HepG2 (cell line): ENCODE data around the gene UPK1A. TPM values are rescaled to one million over a fixed set of nuclear protein-coding genes. Genes with fewer than 3 reads are reported as not detected.

ENCODE experiments used
- EED ChIP-seq: sonication (generic); formaldehyde crosslinking; IDR thresholded peaks from 2 replicates; pipeline ENCODE4 v1.5.0; 2020; ENCODE audit warnings: mild to moderate bottlenecking, missing genetic modification reagents
- JARID2 ChIP-seq: sonication (generic); formaldehyde crosslinking; IDR thresholded peaks from 2 replicates; pipeline ENCODE4 v1.8.1; 2023; ENCODE audit warnings: missing genetic modification reagents, inconsistent platforms; ENCODE audit not compliant: insufficient replicate concordance
- KDM2A ChIP-seq: sonication (generic); formaldehyde crosslinking; IDR thresholded peaks from 2 replicates; pipeline ENCODE4 v1.4.0; 2020; ENCODE audit warnings: low read depth, missing genetic modification reagents, borderline replicate concordance
- LBX2 ChIP-seq: sonication (generic); formaldehyde crosslinking; IDR thresholded peaks from 2 replicates; pipeline ENCODE4 v1.5.0; 2020; ENCODE audit warnings: missing genetic modification reagents, mild to moderate bottlenecking, borderline replicate concordance
- MAFG ChIP-seq: sonication (generic); formaldehyde crosslinking; IDR thresholded peaks from 2 replicates; pipeline ENCODE4 v1.5.1; 2020; ENCODE audit warnings: mild to moderate bottlenecking, missing genetic modification reagents
- NCOR1 ChIP-seq: fragments of 200-600 bp; sonication (generic); IDR thresholded peaks from 2 replicates; pipeline ENCODE4 v1.7.0; 2017; ENCODE audit warnings: antibody characterized with exemption, low read length, borderline replicate concordance
- NPAS2 ChIP-seq: sonication (generic); formaldehyde crosslinking; IDR thresholded peaks from 2 replicates; pipeline ENCODE4 v1.8.0; 2022; ENCODE audit warnings: mild to moderate bottlenecking, missing genetic modification reagents, borderline replicate concordance
- NRL ChIP-seq: sonication (generic); formaldehyde crosslinking; IDR thresholded peaks from 2 replicates; pipeline ENCODE4 v1.5.0; 2020; ENCODE audit warnings: missing genetic modification reagents, mild to moderate bottlenecking, moderate library complexity, borderline replicate concordance
- PHB2 ChIP-seq: fragments of 450-650 bp; IDR thresholded peaks from 2 replicates; pipeline ENCODE4 v1.6.1; 2018; ENCODE audit not compliant: partially characterized antibody
- PHF21A ChIP-seq: sonication (generic); formaldehyde crosslinking; IDR thresholded peaks from 2 replicates; pipeline ENCODE4 v1.5.0; 2020; ENCODE audit warnings: mild to moderate bottlenecking, missing genetic modification reagents
- RARA ChIP-seq: IDR thresholded peaks from 2 replicates; pipeline ENCODE4 v1.6.1; 2016; ENCODE audit warnings: missing genetic modification reagents, missing compliant biosample characterization
- RCOR2 ChIP-seq: IDR thresholded peaks from 2 replicates; pipeline ENCODE4 v1.6.1; 2016; ENCODE audit warnings: missing biosample characterization, missing genetic modification reagents
- SIX4 ChIP-seq: sonication (generic); formaldehyde crosslinking; IDR thresholded peaks from 2 replicates; pipeline ENCODE4 v1.4.0; 2020; ENCODE audit warnings: missing genetic modification reagents
- SMAD9 ChIP-seq: sonication (generic); formaldehyde crosslinking; IDR thresholded peaks from 2 replicates; pipeline ENCODE4 v1.5.1; 2020; ENCODE audit warnings: mild to moderate bottlenecking, missing genetic modification reagents
- SNRNP70 ChIP-seq: fragments of 200-400 bp; formaldehyde crosslinking; IDR thresholded peaks from 2 replicates; pipeline ENCODE4 v1.6.1; 2017; ENCODE audit warnings: mild to moderate bottlenecking, low read depth, low read length, moderate library complexity
- SP1 ChIP-seq, 2 experiments: fragments of 450-650 bp in 1 of 2; sonication (generic) in 1 of 2; formaldehyde crosslinking in 1 of 2; IDR thresholded peaks; 2 replicates each; pipeline versions ENCODE4 v1.4.0 to v1.6.1; 2016 to 2020; ENCODE audit warnings: missing genetic modification reagents in 1 of 2
- U2AF1 ChIP-seq: fragments of 200-400 bp; formaldehyde crosslinking; optimal IDR thresholded peaks from 2 replicates; pipeline ENCODE3; 2017; ENCODE audit warnings: mild to moderate bottlenecking, low read depth, low read length
- YEATS2 ChIP-seq: sonication (generic); formaldehyde crosslinking; IDR thresholded peaks from 2 replicates; pipeline ENCODE4 v1.4.0; 2020; ENCODE audit warnings: missing genetic modification reagents, borderline replicate concordance
- ZEB1 ChIP-seq: IDR thresholded peaks from 2 replicates; pipeline ENCODE4 v1.6.1; 2012; ENCODE audit warnings: mild to moderate bottlenecking, low read depth, inconsistent platforms; ENCODE audit not compliant: insufficient replicate concordance
- ZNF30 ChIP-seq: sonication (generic); formaldehyde crosslinking; IDR thresholded peaks from 2 replicates; pipeline ENCODE4 v1.5.0; 2020; ENCODE audit warnings: mild to moderate bottlenecking, missing genetic modification reagents
- ZNF331 ChIP-seq: sonication (generic); formaldehyde crosslinking; IDR thresholded peaks from 2 replicates; pipeline ENCODE4 v1.4.0; 2020; ENCODE audit warnings: missing genetic modification reagents
- ZNF350 ChIP-seq: sonication (generic); formaldehyde crosslinking; IDR thresholded peaks from 2 replicates; pipeline ENCODE4 v1.4.0; 2020; ENCODE audit warnings: mild to moderate bottlenecking, low read depth, missing genetic modification reagents, borderline replicate concordance
- ZNF496 ChIP-seq: sonication (generic); formaldehyde crosslinking; IDR thresholded peaks from 2 replicates; pipeline ENCODE4 v1.8.1; 2023; ENCODE audit warnings: mild to moderate bottlenecking, moderate library complexity, missing genetic modification reagents; ENCODE audit not compliant: insufficient replicate concordance
- polyA plus RNA-seq, 8 experiments: library from polyadenylated mRNA; depleted of rRNA in 3 of 8; stranded (reverse) in 7 of 8; unstranded in 1 of 8; fragments of >200 nt; fragmentation: Illumina TruSeq in 4 of 8; extraction: Trizol in 4 of 8; gene quantifications; 2 replicates each; pipeline versions ENCODE4 v1.2.1 to v1.2.3, GENCODE V29; 2011 to 2016; ENCODE audit warnings: low read depth in 4 of 8, missing spikeins in 1 of 8, mixed read lengths in 1 of 8; ENCODE audit not compliant: insufficient read depth in 1 of 8
- total RNA-seq, 5 experiments: library from RNA; depleted of rRNA; stranded (reverse); fragments of >200 nt; fragmentation: Illumina TruSeq; extraction: Trizol; gene quantifications; 2 replicates each; pipeline ENCODE4 v1.2.3, GENCODE V29; 2016; ENCODE audit warnings: low read depth in 1 of 5
- TF ChIP-seq, protein P1 (sequence below): sonication (generic); formaldehyde crosslinking; IDR thresholded peaks from 2 replicates; pipeline ENCODE4 v1.8.1; 2023; ENCODE audit warnings: mild to moderate bottlenecking, inconsistent platforms, moderate library complexity, missing genetic modification reagents, borderline replicate concordance
- TF ChIP-seq, protein P2 (sequence below): IDR thresholded peaks from 2 replicates; pipeline ENCODE4 v1.6.1; 2016
- TF ChIP-seq, protein P3 (sequence below): sonication (generic); formaldehyde crosslinking; IDR thresholded peaks from 2 replicates; pipeline ENCODE4 v1.4.0; 2020; ENCODE audit warnings: missing genetic modification reagents, mild to moderate bottlenecking, borderline replicate concordance

Gene UPK1A
- total and polyA plus RNA-seq, 2 of the 13 experiments (the other 11 are each of a cell fraction or from before 2014, with no cell fraction given): 2.9 TPM; not detected in 1

- TF ChIP-seq ZNF350 (CRISPR knock-in tag) (no peak), EED (CRISPR knock-in tag) (peak; percentile 80; the same call in 1 of the 2 replicates), NRL (CRISPR knock-in tag) (peak; percentile 46), PHF21A (CRISPR knock-in tag) (no peak), JARID2 (peak; percentile 62), SNRNP70 (no peak), SIX4 (CRISPR knock-in tag) (no peak), U2AF1 (no peak), RCOR2 (CRISPR knock-in tag) (no peak), ZNF496 (CRISPR knock-in tag) (no peak), KDM2A (peak; percentile 82), ZNF30 (no peak), YEATS2 (CRISPR knock-in tag) (no peak), NPAS2 (no peak), LBX2 (no peak), SMAD9 (CRISPR knock-in tag) (peak; percentile 40; the same call in 1 of the 2 replicates), ZNF331 (CRISPR knock-in tag) (peak; percentile 17; the same call in 1 of the 2 replicates), ZEB1 (peak; percentile 15), RARA (no peak), PHB2 (no peak), MAFG (0 out of 2 replicates have a peak, but pooled peaks have one; percentile 39), SP1 (IDR thresholded peaks at IDR 0.05) (no peak), SP1 (CRISPR knock-in tag; IDR thresholded peaks at IDR 0.05) (peak; percentile 49; the same call in 1 of the 2 replicates), NCOR1 (no peak)
- TF ChIP-seq, protein P1, sequence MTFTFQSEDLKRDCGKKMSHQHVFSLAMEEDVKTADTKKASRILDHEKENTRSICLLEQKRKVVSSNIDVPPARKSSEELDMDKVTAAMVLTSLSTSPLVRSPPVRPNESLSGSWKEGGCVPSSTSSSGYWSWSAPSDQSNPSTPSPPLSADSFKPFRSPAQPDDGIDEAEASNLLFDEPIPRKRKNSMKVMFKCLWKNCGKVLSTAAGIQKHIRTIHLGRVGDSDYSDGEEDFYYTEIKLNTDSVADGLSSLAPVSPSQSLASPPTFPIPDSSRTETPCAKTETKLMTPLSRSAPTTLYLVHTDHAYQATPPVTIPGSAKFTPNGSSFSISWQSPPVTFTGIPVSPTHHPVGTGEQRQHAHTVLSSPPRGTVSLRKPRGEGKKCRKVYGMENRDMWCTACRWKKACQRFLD (CRISPR knock-in tag): no peak
- TF ChIP-seq, protein P2, sequence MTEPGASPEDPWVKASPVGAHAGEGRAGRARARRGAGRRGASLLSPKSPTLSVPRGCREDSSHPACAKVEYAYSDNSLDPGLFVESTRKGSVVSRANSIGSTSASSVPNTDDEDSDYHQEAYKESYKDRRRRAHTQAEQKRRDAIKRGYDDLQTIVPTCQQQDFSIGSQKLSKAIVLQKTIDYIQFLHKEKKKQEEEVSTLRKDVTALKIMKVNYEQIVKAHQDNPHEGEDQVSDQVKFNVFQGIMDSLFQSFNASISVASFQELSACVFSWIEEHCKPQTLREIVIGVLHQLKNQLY: no peak
- TF ChIP-seq, protein P3, sequence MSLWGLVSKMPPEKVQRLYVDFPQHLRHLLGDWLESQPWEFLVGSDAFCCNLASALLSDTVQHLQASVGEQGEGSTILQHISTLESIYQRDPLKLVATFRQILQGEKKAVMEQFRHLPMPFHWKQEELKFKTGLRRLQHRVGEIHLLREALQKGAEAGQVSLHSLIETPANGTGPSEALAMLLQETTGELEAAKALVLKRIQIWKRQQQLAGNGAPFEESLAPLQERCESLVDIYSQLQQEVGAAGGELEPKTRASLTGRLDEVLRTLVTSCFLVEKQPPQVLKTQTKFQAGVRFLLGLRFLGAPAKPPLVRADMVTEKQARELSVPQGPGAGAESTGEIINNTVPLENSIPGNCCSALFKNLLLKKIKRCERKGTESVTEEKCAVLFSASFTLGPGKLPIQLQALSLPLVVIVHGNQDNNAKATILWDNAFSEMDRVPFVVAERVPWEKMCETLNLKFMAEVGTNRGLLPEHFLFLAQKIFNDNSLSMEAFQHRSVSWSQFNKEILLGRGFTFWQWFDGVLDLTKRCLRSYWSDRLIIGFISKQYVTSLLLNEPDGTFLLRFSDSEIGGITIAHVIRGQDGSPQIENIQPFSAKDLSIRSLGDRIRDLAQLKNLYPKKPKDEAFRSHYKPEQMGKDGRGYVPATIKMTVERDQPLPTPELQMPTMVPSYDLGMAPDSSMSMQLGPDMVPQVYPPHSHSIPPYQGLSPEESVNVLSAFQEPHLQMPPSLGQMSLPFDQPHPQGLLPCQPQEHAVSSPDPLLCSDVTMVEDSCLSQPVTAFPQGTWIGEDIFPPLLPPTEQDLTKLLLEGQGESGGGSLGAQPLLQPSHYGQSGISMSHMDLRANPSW: no peak
Observed at GRCh38 chr19:35715981-35716800, 49.9 kb downstream of the UPK1A start (continued).
